ENCODE data around the gene C6orf15. TPM values are rescaled to one million over a fixed set of nuclear protein-coding genes. Genes with fewer than 3 reads are reported as not detected.

The C6orf15 gene
- not detected in 2 replicates for total RNA-seq (2014; rRNA removed; shearing (Covaris generic))

DNA sequence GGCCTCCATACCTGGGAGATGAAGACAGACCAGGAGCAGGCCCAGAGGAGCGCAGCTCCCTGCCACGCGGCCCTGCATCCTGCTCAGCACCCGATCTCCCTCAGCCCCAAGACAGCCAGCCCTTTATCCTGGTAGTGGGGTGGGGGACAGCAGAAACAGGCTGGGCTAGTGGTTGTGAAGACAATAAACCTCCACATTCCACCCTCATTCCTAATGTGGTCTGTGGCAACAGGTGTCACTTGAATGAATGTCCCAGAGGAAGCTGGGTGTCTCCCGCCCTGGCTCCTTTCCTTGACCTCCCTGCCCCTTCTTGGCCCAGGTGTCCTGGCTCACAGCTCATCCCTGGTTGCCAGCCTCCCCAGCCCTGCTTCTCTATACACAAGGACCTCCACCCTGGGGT is at the start of gene C6orf15:
TSS of gene C6orf15 (minus strand) at position 98 of the 400 bp plus-strand sequence. CDS start at position 78, 20 bp downstream.
- no peak for DNase-seq (ENCODE audit: low read depth)

DNA sequence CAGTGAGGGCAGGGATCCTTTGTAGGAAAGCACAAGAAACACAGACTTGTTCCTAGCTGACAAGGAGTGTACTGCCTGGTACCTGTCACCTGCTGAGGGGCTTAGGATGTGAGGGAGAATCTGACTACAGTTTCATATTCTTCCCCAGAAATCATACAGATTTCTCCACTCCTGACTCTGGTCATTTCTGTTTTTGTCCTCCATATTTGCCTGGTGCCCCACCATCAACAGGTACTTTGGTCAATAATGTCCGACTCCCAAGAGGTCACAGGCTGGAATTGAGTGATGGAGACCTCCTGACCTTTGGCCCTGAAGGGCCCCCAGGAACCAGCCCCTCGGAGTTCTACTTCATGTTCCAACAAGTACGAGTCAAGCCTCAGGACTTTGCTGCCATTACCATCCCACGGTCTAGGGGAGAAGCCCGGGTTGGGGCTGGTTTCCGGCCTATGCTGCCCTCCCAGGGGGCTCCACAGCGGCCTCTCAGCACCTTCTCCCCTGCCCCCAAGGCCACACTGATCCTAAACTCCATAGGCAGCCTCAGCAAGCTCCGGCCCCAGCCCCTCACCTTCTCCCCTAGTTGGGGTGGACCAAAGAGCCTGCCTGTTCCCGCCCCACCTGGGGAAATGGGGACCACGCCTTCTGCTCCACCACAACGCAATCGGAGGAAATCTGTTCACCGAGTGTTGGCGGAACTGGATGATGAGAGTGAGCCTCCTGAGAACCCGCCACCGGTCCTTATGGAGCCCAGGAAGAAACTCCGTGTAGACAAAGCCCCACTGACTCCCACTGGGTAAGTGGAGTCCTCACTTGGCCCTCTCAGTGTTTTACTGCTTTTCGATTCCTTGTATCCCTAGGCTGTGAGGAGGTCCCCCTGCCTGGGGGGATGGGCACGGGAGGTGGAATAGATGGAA is 49.1 kb upstream of the C6orf15 start:
- no peak for DNase-seq (ENCODE audit: low read depth)

DNA sequence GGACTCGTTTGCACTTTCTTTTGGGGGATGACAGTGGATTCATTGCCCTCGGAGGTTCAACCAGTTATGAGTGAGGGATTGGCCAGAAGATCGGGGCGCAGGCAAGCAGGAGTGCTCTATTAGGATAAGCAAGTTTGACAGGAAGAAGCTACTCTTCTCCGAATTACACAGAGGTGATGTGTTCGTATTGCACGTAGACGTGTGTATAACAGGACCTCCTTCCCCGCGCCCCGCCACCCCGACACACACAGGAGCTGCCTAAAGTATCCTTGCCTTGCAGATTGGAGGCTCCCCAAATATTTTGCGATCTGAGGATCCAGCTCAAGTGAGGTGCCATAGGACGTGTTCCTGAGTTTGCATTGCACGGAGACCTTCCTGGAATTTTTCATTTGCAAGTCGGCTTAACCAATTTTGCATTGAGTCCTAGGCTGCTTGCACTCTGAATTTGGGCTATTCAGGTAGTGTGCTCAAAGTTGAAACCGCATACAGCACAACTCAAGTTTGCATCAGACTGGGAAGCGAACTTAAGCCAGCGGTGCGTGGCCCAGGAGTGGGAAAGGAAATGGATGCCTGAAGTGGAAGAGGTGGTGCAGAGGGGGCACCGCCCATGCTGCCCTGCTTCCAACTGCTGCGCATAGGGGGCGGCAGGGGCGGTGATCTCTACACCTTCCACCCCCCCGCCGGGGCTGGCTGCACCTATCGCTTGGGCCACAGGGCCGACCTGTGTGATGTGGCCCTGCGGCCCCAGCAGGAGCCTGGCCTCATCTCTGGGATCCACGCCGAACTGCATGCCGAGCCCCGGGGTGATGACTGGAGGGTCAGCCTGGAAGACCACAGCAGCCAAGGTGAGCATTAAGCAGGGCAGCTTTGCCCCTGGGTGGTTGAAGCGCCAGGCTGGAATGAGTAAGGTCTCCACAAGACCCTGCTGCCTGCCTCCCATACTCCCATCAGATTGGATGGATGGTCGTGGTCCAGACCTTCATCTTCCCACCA is 46.8 kb upstream of the C6orf15 start:
- peak; percentile 52 for DNase-seq (ENCODE audit: low read depth)

DNA sequence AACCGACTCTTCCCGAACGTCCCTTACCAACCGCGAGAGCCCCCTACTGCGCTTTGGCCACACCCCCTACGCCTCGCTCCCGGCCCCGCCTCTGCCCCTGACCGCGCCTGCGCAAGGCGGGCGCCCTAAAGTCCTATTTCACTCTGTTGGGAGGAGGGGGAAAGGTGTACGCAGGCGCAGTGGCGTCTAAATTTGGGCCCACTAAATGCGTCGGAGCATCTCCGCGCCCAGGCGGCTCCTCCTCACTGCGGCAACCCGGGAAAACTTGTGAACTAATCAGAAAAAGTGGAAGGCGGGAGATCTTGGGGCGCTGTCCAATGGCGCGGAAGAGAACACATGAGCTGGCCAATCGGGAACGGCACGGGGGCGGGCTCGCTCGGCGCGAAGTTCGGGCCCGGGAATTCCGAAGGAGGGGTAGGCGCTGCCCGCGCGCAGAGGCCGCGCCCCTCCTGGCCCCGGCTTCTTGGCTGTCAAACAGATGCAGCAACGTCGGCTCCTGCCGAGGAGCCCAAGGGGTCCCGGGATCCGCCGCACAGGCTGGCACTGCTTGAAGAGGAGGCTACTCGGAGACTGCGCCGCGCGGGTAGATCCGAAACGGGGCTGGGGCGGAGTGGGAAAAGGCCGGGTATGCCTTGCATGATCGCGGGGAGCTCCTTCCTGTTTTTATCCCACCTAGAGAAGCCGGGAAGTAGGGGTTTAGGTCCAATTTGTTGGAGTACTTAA is 45.9 kb upstream of the C6orf15 start, which contains the start of gene TCF19:
TSS of gene TCF19 (plus strand) at position 450 of the 723 bp plus-strand sequence. CDS start 881 bp downstream, outside the sequence.
- peak; percentile 100 for DNase-seq (ENCODE audit: low read depth)

DNA sequence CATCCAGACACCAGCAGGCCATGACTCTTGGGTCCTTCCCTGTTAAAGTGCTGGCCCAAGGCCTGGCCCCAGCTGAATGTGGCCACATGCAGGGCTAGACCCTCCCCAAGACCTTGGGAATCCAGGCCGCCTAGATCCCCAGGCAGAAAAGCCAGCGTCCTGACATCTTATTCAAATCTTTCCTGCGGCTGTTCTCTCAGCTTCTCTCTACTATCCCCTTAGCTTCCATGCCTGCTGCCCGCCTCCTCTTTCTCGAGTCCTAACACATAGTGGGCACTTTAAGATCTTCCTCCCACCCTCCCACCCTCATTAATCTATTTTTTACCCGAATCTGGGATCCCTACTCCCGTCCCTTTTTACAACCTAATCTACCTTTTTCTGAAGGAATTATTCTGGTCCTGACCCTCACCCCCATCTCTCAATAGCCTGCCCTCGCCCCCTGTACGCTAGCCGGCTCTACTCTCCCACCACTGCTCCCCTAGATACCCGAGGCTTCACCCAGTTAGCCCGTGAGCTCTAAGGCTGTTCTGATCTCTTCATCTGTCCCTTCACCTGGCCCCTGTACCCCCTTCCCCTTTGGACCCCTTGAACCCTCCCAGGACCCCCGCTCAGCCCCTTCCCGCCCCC is 45.3 kb upstream of the C6orf15 start, which contains the start of gene CCHCR1:
TSS of gene CCHCR1 (minus strand) at position 290 of the 627 bp plus-strand sequence. CDS start at position 88, 202 bp downstream.
- DNase-seq (ENCODE audit: low read depth): no peak

DNA sequence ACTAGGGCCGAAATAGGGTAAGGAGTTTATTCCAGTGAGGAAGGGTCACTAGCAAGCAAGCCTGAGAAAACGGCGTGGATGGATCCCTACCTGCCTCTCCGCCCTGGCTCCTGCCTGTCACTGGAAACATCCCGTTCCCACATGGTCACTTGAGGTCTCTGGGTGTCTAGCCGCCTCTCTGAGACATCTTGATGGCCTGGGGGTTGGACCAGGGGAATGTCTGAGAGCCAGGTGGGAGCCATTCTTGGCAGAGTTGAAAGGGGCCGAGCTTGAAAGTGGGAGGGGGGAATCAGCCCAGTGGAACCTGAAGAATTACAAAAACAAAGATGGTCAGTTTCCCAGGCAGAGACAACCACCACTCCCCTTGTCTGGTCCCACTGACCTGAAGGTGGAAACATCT is 44.3 kb upstream of the C6orf15 start:
- no peak for DNase-seq (ENCODE audit: low read depth)

DNA sequence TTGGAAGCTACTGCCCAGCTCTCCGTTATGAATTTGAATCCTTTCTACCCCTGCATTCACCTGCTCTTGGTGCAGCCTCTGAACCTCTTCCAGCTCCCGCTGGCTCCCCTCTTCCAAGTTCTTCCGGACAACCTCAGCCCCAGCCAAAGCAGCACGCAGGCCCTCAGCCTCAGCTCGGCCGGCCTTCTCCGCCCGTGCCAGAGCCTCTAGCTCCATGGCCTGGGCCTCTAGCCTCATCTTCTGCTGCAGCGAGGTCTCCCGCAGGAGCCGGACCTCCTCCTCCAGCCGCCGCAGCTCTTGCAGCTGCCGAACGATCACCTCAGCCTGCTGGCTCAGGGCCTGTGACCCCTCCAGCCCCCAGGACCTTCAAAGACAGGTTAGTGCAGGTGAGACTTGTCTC is 42.1 kb upstream of the C6orf15 start:
- no peak for DNase-seq (ENCODE audit: low read depth)

DNA sequence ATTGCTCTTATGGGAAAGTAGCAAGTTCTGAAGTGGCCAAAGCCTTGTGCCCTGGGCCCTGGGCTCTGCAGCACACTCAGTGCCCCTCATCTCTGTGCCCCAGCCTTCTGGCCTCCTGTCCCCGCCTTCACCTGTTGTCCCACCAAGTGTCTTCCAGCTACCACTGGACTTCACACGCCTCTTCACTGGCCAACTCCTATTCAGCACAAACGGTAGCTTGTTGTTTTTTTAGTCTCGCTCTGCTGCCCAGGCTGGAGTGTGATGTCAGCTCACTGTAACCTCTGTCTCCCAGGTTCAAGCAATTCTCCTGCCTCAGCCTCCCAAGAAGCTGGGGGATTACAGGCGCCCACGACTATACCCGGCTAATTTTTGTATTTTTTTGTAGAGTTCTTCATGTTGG is 40.4 kb upstream of the C6orf15 start:
- DNase-seq (ENCODE audit: low read depth): no peak

DNA sequence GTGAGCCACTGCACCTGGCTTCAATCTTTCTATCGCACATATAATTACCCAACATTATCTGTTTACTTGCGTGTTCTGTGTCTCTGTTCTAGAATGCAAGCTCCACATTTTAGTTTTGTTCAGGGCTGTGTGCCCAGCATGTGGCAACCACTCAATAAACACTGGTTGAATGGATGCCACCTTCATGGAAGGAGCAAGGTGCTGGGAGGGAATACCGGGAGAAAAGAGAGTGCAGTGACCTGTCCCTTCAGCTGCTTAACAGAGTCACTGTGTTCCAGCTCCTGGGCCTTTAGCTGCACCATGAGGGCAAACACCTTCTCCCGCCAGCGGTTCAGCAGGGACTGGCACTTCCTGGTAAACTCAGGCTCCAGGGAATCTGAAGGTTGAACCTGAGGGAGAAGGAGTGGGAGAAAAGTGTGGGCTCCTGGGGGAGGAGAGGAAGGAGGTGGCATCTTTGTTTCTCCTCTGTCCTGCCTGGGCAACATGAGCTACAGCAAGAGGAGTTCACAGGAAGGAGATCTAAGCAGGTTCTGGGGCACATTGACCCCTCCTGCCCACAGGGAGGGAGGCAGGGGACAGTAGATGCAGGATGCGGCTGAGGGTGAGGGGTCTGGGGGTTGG is 37.6 kb upstream of the C6orf15 start:
- no peak for DNase-seq (ENCODE audit: low read depth)

DNA sequence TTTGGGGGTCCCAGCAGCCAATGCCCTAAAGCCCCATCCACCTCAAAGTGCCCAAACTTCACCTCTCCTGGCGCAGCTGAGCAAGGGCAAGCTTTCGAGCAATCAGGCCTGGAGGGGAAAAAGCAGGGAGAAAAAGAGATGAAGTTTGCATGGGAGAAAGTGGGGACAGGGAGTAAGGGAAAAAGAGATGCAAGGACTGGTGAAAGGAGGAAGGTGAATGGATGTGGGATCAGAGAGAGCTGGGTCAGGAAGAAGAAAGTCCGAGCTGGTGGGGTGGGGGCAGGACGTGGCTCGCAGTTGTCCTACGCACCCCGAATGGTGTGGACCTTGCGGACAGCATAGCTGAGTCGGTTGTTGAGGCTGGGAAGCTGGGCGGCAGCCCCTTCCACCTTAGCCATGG is 33.0 kb upstream of the C6orf15 start:
- no peak for DNase-seq (ENCODE audit: low read depth)

DNA sequence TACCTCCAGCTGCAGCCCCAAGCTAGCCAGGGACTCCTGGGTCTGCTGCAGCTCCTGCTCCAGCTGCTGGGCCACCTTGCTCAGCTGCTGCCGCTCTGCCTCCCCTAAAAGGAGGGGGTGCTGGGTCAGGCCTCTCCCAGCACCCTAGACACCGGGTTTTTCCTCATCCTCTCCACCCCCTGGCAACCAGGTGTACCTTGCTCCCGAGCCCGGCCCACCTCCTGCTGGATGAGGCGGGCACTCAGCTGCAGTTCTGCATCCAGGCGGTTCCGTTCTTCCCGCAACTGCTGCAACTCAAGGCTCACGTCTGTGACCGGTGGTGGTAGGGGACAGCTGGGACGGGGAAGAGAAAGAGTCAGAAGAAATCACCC is 32.6 kb upstream of the C6orf15 start:
- DNase-seq (ENCODE audit: low read depth): no peak

DNA sequence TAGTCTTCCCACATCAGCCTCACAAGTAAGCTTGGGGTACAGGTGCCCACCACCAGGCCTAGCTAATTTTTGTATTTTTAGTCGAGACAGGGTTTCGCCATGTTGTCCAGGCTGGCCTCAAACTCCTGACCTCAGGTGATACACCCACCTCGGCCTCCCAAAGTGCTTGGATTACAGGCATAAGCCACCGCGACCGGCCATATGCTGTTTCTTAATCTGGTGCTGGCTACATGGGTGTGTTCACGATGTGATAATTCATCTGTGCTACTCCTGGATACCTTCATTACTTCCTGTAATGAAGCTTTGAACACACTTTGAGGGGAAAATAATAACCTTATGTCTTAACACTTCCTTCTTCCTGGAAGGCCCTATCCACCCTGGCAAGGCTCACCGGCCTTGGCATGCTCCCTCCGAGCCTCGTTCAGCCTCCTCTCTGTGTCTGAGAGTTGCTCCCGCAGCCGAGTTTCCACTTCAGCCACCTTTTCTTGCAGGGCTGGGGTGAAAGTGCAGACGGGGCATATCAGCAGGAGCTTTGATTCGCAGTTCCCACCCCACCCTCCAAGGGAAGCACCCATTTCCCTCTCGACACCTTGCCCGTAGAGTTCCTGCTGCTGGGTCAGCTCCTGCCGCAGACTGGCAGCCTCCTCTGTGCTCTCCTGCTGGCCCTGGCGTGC is 32.1 kb upstream of the C6orf15 start:
- DNase-seq (ENCODE audit: low read depth): no peak

DNA sequence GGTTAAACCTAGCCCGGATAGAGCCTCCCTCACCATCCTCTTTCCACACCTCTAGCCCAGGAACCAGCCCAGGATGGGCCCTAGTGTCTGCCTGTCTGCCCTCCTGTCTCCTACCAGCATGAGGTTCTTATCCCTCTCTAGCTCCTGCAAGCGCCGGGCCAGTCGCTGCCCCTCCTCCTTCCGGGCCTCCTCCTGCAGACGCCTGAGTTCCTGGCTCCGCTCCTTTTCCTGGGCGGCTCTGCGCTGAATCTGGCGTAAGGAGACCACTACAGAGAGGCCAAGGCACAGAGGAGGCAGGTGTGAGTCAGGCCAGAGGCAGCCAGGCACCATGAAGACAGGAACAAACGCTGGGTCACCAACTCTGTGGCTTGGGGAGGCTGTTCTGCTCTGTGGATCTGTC is 30.8 kb upstream of the C6orf15 start:
- peak; percentile 80 for DNase-seq (ENCODE audit: low read depth)

DNA sequence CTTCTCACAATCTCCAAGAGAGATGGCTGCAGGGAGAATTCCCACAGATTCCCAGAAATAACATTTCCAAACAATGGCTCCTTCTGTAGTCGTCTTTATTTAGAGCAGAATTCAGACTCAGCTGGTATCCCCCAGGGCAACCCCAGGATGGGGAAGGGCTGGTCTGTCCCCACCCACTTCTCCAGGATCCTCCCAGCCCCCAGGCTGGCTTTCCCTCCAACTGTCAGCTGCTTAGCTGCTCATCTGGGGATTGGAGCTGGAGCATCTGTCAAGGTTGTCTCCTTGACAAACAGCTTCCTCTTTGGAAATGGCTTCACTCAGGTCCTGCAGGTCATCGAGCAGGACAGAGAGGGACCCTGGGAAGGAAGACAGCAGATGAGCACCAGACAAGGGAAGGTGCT is 30.0 kb upstream of the C6orf15 start:
- no peak for DNase-seq (ENCODE audit: low read depth)

DNA sequence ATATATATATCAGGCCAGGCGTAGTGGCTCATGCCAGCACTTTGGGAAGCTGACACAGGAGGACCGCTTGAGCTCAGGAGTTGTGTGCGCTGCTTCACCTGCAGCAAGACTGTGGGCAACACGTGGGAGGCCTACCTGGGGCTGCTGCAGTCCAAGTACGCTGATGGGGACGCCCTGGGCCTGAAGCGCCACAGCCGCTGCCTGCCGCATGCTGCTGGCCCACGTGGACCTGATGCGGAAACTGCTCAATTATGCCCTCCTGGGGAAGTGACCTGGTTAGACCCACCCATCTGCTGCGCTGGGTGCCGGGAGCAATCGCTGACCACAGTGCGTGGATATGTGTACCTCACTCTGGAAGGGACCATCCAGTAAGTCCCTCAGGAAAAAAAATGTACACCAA is 28.3 kb upstream of the C6orf15 start:
- DNase-seq (ENCODE audit: low read depth): no peak

DNA sequence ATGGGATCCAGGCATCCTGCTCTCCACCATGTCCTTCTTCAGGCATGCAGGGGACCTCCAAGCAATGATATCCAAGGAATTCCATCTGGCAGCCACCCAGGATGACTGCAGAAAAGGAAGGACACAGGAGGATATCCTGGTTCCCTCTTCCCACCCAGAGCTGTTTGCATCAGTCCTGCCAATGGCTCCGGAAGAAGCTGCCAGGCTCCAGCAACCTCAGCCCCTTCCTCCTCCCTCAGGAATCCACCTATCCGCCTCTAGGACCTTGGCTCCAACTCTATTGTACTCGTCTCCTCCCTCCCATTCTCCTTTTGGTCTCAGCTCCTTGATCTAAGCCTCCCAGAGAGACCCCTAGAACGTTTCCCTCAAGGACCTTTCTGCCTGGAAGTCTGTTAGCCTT is 27.2 kb upstream of the C6orf15 start:
- no peak for DNase-seq (ENCODE audit: low read depth)

DNA sequence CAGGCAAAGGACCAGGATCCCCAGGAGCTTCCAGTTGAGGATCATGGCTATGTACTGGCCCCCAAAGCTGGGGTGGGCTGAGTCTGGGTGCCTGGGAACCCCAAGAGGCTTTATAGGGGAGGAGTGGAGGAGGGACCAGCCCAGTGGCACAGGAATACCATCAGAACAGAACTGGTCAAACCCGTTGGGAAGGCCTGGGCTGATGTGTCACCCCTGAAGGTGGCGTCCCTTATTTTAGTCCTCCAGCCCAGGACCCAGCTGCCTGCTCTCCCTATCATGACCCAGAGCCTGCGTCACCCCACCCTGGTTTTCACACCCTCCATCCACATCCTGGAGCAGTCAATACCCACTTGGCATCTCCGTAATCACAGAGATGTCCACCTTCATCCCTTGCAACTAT is 26.6 kb upstream of the C6orf15 start, which contains the start of gene PSORS1C2:
TSS of gene PSORS1C2 (minus strand) at position 85 of the 400 bp plus-strand sequence. CDS start at position 45, 40 bp downstream.
- DNase-seq (ENCODE audit: low read depth): no peak

DNA sequence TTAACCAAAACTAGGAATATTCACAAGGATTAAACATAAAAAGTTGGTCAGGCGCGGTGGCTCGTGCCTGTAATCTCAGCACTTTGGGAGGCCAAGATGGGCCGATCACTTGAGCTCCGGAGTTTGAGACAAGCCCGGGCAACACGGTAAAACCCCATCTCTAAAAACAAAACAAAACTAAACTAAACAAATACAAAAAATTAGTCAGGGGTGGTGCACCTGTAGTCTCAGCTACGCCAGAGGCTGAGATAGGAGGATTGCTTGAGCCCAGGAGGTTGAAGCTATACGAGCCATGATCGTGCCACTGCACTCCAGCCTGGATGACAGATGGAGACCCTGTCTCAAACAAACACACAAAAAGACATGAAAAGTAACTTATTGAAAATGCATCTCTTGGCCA is 23.3 kb upstream of the C6orf15 start:
- no peak for DNase-seq (ENCODE audit: low read depth)

DNA sequence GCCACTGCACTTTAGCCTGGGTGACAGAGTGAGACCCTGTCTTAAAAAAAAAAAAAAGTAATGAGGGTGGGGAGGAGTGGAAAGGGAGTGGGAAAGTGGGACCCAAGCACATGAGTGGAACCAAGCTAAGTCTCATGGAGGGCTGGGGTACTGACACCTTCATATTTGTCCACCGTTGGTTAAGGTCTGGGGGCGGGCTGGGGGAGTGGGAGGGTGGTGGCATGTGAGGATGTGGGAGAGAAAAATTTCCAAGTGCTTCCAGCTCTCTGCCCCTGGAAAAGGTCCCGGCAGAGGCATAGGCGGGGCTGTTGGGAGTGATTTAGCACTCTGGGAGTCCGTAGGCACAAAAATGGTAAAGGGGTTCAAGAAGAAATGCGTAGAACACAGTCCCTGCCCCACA is 20.4 kb upstream of the C6orf15 start:
- no peak for DNase-seq (ENCODE audit: low read depth)

DNA sequence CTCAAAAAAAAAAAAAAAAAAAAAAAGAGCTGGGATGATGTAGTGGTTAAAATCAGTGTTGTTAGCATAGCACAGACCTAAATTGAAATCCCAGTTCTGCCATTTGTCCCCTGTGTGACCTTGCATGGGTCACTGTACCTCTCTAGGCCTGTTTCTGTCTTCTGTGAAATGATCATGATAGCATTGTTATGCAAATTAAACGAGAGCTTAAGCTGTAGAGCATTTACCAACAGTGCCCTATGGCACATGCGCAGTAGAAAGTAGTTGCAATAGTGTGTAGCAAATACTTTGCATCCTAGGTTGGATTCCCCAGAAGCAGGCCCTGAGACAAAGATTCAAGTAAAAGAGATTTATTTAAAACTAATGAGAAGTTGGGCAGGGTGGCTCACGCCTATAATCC is 19.2 kb upstream of the C6orf15 start:
- no peak for DNase-seq (ENCODE audit: low read depth)

Data from Daoy (cell line).